AG08396 (cell line): Measurements from ENCODE around the gene ADO.

Source experiments
- DNase-seq: peaks from one replicate; pipeline ENCODE4 v3.0.0; 2012; ENCODE audit warnings: low spot score, mixed read lengths

Gene ADO

DNA sequence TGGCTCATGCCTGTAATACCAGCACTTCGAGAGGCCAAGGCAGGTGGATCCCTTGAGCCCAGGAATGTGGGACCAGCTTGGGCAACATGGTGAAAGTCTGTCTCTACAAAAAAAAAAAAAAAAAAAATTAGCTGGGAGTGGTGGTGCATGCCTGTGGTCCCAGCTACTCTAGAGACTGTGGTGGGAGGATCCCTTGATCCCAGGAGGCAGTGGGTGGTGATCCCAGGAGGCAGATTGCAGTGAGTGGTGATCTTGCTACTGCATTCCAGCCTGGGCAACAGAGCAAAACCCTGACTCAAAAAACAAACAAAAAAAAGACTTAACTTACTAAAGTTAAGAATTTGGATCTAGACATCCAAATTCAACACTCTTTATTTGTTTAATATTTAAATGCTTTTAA lies 10.2 kb upstream of the ADO start:
- DNase-seq = no peak

DNA sequence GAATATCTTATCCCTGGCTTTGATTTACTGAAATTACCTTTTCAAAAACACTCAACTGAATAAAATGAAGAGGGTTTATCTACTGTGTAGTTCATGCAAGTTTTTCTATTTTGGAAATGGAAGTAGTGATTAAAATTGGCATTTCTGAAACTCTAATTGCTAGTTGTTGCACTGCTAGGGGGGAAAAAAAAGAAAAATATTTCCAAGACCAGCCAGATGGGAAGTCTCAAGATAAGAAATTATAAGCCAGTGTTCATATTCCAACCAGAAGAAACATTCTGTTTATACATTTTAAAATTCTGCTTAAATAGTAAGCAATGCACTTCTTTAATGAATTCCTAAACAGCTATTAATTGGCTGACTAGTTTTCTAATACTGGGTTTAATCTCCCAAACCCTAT lies 9.4 kb upstream of the ADO start:
- DNase-seq = no peak

DNA sequence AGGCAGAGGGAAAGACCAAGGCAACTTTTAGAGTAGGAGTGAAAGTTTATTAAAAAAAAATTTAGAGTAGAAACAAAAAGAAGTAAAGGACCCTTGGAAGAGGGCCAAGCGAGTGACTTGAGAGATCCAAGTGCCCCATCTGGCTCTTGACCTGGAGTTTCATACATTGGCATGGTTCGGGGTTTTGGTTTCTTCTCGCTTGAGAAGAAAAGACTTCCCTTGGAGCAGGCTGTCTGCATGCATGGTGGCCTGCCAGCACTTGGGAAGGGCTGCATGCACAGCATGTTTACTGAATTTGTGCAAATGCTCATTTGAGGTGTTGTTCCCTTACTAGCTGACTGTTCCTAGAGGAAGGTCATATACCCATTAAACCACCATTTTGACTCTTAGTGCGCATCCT lies 8.8 kb upstream of the ADO start:
- no peak for DNase-seq

DNA sequence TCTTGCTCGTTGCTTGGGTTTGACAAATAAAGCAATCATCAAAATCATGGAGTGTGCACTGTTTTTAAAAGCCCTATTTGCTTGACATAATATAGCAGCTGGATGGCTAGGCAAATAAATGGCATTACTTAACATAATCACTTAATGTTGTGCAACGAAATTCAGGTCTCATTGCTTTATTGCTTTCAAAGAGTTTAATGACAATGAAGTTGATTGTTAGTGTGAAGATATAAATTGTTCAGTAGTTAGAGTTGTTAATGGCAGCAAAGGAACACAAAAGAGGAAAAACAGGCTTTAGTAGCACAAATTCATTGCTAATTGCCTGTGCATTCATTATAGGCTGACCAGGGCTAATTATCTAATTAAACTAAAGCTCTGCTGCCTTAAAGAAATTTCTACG lies 7.6 kb upstream of the ADO start:
- no peak for DNase-seq

DNA sequence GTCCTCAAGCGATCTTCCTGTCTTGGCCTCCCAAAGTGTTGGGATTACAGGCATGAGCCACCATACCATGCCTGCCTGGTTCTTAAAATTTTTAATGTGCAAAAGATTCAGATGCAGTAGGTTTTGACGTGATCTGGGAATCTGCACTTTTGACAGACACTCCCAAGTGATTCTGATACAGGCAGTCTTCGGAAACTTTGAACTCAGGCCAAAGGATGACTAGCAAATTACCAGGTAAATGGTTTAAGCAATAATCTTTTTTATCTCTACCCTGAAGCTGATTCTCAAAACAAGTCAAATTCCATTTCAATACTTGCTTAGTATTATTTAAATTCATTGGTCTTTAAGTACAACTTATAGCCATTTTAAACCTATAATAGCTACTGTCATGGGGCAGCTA lies 2.6 kb upstream of the ADO start:
- DNase-seq = no peak

DNA sequence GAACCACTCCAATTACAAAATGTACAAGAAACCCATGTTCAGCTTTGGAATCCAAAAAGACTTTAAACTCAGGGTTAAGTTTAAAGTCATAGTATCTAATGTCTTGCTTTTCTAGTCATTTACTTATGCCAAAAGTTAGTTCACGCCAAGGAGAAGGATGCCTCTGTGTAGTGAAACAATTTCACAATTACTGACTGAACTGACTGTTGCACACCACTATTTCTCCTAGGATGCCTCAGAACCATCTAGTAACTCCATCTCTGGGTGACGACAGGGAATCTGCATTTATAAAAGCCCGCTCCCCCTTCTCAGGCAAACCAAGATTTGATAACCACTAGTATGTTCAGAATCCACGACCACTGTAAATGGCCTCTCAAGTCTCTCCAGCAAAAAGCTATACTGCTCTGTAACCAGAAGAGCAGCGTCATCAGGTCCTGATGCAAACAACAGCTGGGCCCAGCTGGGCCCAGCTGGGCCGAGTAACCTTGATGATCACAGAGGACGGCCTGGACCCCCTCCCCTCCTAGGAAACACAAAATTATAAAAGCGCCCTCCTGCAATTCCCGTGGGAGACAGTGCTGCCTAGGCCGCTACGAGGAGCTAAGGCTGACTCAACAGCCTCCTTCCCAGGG lies 680 bp upstream of the ADO start:
- DNase-seq = no peak

DNA sequence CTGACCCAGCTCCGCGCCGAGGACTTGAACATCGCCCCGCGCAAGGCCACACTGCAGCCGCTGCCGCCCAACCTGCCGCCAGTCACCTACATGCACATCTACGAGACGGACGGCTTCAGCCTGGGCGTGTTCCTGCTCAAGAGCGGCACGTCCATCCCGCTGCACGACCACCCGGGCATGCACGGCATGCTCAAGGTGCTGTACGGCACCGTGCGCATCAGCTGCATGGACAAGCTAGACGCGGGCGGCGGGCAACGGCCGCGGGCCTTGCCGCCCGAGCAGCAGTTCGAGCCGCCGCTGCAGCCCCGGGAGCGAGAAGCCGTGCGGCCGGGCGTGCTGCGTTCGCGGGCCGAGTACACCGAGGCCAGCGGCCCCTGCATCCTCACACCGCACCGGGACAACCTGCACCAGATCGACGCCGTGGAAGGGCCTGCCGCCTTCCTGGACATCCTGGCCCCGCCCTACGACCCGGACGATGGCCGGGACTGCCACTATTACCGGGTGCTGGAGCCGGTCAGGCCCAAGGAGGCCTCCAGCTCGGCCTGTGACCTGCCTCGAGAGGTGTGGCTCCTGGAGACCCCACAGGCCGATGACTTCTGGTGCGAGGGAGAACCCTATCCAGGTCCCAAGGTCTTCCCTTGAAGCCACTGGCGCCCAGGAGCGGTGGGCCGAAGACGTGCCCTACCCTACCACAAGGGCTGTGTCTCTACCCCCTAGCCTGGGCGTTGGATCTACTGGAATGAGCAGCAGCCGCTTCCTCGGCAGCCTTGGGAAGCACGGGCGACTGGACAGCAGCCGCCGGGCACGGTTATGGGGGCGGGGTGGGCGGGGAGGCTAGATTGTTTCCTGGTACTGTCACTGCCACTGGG lies 945 bp downstream of the ADO start:
- DNase-seq = peak; percentile 79

DNA sequence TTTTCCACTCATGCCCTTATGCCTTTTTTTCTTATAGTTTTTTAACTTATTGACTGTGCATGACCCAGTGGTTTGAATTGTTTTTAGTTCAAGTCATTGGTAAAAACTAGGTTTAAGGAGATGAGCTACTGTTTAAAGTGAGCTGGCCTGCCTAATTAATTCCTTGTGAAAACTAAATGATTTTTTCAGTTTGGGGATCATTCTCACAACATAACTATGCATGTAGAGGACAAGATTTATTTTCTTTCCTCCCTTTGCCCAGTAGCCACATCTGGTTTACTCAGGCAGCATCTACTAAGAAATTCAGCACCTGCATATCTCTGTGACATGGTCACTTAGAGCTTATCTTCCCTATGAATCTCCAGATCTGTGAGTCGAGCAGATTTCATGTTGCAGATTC lies 1.7 kb downstream of the ADO start:
- no peak for DNase-seq

DNA sequence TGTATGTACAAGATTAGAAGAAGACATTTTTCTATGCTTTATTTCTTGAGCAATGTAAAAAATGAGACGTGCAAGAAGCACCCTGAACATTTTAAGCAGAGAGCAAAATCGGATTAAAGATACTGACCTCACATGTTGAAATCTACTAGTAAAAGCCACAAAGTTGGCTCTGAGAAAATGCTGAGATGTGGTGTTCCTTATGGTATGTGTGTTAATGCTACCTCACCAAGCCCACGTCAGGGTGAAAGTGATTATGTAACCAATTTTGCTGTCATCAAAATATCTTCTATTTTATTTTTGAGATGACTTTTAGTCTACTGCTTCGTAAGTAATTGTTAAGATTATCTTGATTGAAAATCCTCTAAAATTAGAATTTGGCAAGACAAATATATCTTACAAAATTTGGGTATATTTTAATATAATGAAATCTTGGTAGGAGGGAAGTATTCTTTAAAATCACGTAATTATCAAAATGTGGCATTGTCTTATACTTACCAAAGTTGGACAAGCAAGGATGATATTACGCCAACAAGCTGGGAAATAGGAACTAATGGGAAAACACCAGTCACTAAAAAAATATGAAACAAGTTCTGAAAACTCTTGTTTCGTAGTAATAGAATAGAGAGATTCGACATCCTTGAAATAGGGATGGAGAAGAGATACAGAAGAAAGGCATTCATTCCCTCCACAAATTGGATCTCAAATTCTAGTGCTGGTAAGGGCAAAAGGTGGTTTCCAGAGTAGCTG lies 5.8 kb downstream of the ADO start:
- DNase-seq = no peak

DNA sequence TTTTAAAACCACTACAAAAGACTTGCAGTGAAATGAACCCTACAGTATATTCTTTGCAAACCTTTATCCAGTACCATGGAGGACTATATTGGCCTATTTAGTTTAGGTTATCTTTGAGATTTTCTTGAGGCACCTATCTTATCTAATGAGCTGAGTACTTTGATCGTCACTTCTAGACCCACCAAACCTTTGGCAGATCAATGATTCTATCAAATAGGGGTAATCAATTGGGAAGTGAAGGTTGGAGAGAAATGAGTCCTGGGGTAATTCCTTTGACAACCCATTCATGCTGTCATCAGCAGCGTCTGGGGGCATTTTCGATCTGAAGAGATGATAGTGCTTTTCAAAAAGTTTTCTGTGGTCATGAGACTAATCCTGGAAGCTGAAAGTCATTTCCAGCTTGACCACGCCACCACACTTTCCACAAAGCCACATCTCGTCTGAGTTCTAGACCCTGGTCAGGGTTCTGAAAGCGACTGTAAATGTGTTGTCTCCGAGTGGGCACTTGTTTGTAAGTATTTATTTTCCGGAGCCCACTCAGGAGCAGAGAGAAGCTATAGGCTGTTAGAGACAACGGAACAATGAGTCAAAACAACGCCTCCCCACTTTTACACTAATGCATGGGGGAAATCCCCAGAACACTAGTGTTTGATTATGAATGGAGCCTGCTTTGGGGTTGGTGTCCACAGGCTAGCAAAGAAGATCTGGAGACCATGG lies 6.8 kb downstream of the ADO start:
- DNase-seq = no peak

DNA sequence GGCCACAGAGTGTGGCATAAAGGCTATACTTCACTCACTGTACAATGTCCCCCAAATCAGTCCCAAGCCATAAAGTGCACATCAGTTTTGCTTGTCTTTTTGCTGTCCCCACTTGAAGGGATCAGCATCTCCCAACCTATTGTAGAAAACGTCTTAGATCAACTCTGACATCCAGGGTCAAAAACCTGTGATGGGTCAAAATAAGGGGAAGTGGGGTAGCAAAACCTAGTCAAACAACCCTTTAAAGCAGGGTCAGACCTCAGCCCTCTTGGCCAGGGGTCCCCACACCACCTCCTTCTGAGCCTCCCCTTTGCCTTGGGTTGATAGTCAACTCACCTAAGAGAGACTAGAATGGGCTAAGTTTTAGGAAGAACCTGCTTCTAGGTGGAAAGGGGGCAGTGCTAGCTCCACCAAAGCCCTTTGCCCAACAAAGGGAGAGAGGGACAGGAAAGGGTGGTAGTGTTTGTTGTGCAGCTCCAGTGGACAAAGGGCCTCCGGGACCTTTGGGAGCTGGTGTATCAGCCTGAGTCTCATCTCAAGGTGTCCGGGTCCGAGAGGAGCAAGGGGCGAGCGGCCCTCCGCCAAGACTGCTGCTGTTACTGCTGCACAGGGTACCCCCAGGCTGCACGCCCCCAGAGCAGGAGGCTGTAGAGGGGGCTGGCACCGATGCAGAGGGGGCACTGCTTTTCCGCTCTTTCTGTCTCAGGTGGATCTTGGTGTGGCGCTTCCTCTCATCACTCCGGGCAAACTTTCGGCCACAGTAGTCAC lies 8.3 kb downstream of the ADO start:
- no peak for DNase-seq

DNA sequence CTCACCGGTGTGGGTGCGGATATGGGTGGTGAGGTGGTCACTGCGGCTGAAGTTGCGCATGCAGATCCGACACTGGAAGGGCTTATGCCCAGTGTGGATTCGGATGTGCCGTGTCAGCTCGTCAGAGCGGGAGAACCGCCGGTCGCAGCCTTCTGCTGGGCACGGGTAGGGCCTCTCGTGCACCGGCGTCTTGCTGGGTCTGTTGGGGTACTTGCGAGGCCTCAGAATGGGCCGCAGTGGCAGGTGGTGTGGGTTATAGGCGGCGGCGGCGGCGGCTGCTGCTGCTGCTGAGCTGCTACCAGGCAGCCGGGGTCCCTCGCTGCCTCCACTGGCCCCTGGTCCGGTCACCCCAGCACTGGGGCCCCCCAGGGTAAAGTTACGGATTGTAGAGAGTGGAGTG lies 8.9 kb downstream of the ADO start:
- no peak for DNase-seq

DNA sequence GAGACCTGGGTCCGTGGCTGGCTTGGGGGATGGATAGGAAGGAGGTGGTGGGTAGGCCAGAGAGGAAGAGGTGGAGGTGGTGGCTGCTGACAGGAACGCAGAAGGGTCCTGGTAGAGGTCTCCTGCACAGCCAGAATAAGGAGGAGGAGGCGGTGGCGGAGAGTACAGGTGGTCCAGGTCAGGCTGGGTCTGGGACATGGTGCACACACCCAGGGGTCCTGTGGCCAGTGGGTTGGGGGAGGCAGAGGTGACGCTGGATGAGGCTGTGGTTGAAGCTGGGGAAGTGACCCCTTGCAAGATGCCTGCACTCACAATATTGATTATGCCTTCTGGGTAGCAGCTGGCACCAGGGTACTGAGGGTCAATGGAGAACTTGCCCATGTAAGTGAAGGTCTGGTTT lies 9.5 kb downstream of the ADO start:
- no peak for DNase-seq

DNA sequence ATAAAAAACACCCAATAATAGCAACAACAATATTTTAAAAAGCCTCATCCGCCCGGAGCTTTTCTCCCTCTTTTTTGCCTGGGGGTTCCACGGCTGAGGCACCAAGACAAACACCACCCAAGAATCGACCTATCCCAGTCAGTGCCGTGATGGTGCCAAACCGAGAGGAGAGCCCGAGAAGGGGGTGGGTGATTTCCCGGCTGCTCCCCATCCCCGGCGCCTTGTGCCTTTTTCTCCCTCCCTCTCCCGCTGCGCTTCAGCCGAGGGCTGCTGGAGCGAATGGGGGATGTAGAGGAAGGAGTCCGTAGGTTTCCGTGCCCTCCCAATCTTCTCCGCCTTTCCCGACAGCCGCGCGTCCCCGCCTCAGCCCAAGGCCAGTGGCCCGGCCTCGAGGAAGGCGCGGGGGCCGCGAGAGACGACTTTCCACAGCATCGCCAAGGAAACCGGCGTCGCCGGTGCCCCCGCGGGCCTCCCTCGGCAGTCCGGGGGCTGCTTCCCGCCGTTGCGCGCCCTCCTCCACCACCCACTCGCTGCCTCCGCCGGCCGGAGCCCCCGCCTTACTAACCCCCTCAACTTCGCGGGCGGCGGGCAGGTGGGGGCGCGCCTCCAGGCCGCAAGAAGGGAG lies 10.3 kb downstream of the ADO start:
- DNase-seq = no peak

DNA sequence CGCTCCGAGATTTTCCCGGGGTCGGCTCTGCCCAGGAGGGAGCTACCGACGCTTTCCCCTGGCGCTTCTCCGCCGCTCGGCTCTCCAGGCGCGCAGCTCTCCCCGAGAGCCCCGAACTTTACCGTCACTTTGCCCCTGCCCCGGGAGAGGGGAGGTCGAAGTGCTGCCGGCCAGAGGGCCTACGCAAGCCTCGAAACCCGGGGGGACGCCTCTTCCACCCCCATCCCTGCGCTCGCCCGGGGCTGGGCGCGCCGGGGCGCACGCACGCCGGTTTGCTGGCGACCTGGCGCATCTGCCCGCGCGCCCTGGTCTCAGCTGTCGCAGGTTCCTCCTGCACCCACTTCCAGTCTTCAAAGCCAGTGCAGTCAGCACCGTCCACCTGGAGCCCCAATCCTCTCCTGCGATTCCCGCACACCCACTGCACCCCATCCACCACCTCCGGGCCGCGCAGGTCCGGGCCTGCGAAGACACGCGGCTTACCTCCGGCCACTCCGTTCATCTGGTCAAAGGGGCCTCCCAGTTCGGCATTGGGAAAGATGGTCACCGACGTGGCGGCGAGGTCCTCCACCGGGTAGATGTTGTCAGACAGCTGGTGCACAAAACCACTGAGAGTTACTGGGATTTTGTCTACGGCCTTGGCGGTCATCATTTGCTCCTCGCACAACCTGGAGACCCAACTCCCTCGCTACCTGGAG lies 11.0 kb downstream of the ADO start:
- no peak for DNase-seq

DNA sequence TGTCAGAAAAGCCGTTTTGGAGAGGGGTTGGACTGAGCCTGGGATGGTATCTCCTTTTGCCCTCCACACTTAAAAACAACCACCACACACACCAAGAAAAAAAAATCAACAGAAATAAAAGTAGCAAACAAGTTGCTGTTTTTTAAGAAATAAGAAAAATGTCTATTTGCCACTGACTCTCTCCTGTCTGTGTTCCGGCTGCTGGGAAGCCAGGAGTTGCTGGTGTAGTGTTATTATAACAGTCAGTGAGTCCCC lies 11.5 kb downstream of the ADO start:
- DNase-seq = no peak

DNA sequence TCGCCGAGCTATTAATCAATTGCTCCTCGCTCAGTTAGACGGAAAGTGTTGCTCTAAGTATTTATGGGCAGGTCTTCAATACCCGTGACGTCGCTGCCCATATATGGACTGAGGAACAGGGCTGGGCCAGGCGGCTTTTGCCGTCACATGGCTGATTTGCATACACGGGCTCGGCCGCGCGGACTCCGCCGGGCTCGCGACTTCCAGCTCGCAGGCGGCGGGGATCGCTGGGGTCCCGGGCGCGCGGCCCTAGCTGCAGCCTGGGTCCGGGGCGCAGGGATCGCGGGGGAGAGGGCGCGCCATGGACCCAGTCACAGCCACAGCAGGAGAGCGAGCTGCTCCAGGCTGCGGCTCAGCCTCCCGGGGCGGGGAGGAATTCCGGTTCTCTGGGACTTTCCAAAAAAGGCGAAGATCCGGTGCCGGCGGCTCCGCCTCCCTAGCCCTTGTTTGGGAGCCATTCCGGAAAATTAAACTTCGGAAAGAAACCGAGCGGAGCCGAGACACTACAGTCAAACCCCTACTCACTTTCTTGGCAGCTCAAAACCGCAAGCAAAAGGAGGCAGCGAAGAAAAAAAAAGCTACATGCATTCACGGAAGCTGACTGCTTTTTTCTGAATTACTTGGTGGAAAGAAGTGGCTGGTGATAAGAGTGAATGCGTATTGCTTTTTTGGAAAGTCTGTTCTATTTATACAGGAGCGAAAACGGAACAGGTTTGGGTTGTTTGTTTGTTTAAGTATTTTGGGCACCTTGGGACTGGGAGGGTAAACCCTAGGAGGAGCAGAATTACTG lies 12.0 kb downstream of the ADO start, which contains the start of gene EGR2:
TSS of gene EGR2 (minus strand) at position 36 of the 790 bp plus-strand sequence. CDS start 337 bp downstream, outside the sequence.
- DNase-seq = peak; percentile 97

DNA sequence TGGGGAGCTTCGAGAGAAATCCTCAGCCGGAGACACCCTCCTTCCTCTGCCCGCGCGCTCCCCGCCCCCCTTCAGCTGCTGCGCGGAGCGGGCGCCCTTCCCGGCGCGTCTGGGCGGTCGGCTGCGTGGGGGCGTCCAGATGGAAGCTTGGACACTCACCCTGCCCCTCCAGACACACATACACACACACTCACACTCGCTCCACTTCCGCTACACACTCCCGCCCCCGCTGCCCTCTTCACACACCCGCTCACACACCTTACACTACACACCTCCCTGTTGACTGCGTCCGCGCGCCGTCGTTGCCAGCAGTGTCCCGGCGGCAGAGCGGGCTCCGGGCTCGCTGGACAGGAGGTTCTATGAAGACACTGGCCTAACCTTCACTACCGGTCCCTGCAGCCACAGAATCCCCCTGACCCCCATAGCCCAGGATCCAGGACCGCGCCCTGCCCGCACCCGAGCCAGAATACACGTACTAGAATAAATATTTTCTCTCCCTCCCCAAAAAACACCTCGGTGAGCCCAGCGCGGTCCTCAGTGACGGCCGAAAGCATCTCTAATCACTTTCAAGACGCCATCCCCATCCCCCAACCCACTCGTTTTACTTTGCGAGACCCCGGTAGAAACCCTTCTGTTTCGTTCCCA lies 12.7 kb downstream of the ADO start:
- peak; percentile 56 for DNase-seq

DNA sequence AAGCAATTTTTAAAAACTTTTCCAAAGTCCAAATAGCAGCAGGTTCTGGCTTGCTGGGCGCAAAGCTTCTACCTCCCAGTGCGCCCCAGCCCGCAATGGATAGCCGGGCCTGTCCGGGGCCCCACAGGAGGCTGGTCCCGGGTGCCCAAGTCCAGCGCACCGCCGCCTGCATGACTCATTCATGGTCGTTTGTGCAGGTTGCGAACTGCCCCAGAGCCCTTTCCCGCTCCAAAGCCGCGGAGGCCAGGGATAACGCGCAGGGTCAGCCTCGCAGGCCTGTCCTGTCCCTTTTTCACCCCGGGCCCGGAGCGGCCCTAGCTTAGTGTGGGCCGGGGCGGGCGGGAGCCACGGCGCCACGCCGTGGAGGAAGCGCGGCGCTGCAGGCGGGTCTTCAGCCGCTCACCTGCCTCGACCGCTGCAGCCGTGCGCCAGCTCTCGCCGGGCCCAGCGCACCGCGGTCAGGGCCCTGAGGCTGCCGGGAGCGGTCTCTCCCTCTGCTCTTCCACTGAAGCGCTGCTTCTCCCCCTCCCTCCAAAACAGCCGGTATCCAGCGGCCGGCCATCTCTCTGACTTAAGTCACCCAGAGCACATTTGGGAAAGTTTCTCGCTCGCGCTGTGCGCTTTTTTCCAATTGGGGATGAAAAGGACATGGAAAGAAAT lies 13.4 kb downstream of the ADO start:
- peak; percentile 89 for DNase-seq
